A549 (cell line): ENCODE measurements around the gene PTPN1. TPM values are rescaled to one million over a fixed set of nuclear protein-coding genes. Genes with fewer than 3 reads are reported as not detected.

Experiments used
- ATAC-seq, 2 experiments: fragments of 200-7000 bp in 1 of 2; fragments of >200 bp in 1 of 2; cut with Nextera tagmentation in 1 of 2; cut with Tn5 transposase in 1 of 2; 3 replicates each; pipeline versions ENCODE4 v1.8.0 to v1.9.1; 2018 to 2020; ENCODE audit warnings: mild to moderate bottlenecking in 1 of 2, moderate library complexity in 1 of 2
- CTCF ChIA-PET: fragments of 300-600 bp; sonication (Branson Sonifier 250); formaldehyde crosslinking; extraction: SDS; loops from one replicate; lab custom pipeline; 2021; ENCODE audit warnings: antibody characterized with exemption, inconsistent platforms; lab: Yijun Ruan, JAX
- POLR2A ChIA-PET: fragments of 350-600 bp; formaldehyde crosslinking; extraction: SDS; loops from one replicate; lab custom pipeline; 2021; ENCODE audit warnings: antibody characterized with exemption, inconsistent platforms; lab: Yijun Ruan, JAX
- DNase-seq, 2 experiments: peaks; one replicate each; pipeline versions ENCODE4 v3.0.0 to v3.0.0-alpha.2; 2011 to 2016; ENCODE audit warnings: low read depth in 1 of 2, low spot score in 1 of 2
- FAIRE-seq: peaks from 2 replicates; lab custom pipeline; 2011; peaks lifted over from hg19 to GRCh38; lab: Jason Lieb, UNC
- H3K27ac ChIP-seq, 2 experiments: fragments of >200 bp; sonication (Bioruptor Twin); formaldehyde crosslinking; 3 replicates each; pipeline ENCODE4 v1.5.1; 2016 to 2017
- H3K4me1 ChIP-seq: fragments of >200 bp; sonication (Bioruptor Twin); formaldehyde crosslinking; 3 replicates; pipeline ENCODE4 v1.6.1; 2016
- H3K4me2 ChIP-seq: fragments of >200 bp; sonication (Bioruptor Twin); formaldehyde crosslinking; 3 replicates; pipeline ENCODE4 v1.6.1; 2016
- H3K4me3 ChIP-seq: fragments of >200 bp; sonication (Bioruptor Twin); formaldehyde crosslinking; 3 replicates; pipeline ENCODE4 v1.5.1; 2016
- H3K9me3 ChIP-seq: fragments of >200 bp; sonication (Bioruptor Twin); formaldehyde crosslinking; 3 replicates; pipeline ENCODE4 v1.6.1; 2016
- BHLHE40 ChIP-seq: IDR thresholded peaks from 2 replicates; pipeline ENCODE4 v1.6.1; 2012; ENCODE audit warnings: low read depth, low read length, inconsistent platforms
- CBX2 ChIP-seq: fragments of 200-600 bp; sonication (generic); IDR thresholded peaks from 2 replicates; pipeline ENCODE4 v1.6.1; 2016; ENCODE audit warnings: low read depth, mild to moderate bottlenecking, borderline replicate concordance
- CBX8 ChIP-seq: fragments of 200-600 bp; sonication (generic); IDR thresholded peaks from 2 replicates; pipeline ENCODE4 v1.6.1; 2016
- CHD2 ChIP-seq: fragments of 150-350 bp; IDR thresholded peaks from 2 replicates; pipeline ENCODE4 v1.6.1; 2014; ENCODE audit warnings: low read length; ENCODE audit not compliant: partially characterized antibody
- CHD4 ChIP-seq: fragments of 200-600 bp; sonication (generic); IDR thresholded peaks from 2 replicates; pipeline ENCODE4 v1.6.1; 2016; ENCODE audit warnings: antibody characterized with exemption, mild to moderate bottlenecking, borderline replicate concordance
- FOSL2 ChIP-seq, 2 experiments: fragments of 450-650 bp in 1 of 2; fragments of >200 bp in 1 of 2; sonication (Bioruptor Twin) in 1 of 2; formaldehyde crosslinking; IDR thresholded peaks; 2 replicates each; pipeline versions ENCODE4 v1.5.0 to v1.6.1; 2016 to 2020; ENCODE audit warnings: mild to moderate bottlenecking in 1 of 2, moderate library complexity in 1 of 2
- FOXS1 ChIP-seq: fragments of 250-450 bp; sonication (Bioruptor Pico); IDR thresholded peaks from 2 replicates; pipeline ENCODE4 v1.5.0; 2020; ENCODE audit warnings: mild to moderate bottlenecking, moderate library complexity
- GATA3 ChIP-seq: IDR thresholded peaks from 2 replicates; pipeline ENCODE4 v1.6.1; 2012; ENCODE audit warnings: borderline replicate concordance
- HDAC2 ChIP-seq: fragments of 200-600 bp; sonication (generic); IDR thresholded peaks from 2 replicates; pipeline ENCODE4 v1.6.1; 2016
- HEYL ChIP-seq: fragments of 250-450 bp; sonication (Bioruptor Pico); IDR thresholded peaks from 2 replicates; pipeline ENCODE4 v1.8.0; 2021; ENCODE audit warnings: mild to moderate bottlenecking, moderate library complexity
- JUNB ChIP-seq: fragments of >200 bp; sonication (Bioruptor Twin); formaldehyde crosslinking; IDR thresholded peaks from 2 replicates; pipeline ENCODE4 v1.6.1; 2016
- KDM1A ChIP-seq: fragments of 200-600 bp; sonication (generic); IDR thresholded peaks from 2 replicates; pipeline ENCODE4 v1.6.1; 2016; ENCODE audit warnings: low read depth, mild to moderate bottlenecking
- KDM5A ChIP-seq: fragments of 200-600 bp; sonication (generic); IDR thresholded peaks from 2 replicates; pipeline ENCODE4 v1.6.1; 2016; ENCODE audit warnings: antibody characterized with exemption, mild to moderate bottlenecking
- NPAS2 ChIP-seq: fragments of 250-450 bp; sonication (Bioruptor Pico); IDR thresholded peaks from 2 replicates; pipeline ENCODE4 v1.8.0; 2022; ENCODE audit warnings: mild to moderate bottlenecking, moderate library complexity, borderline replicate concordance
- PHF8 ChIP-seq: fragments of 200-600 bp; sonication (generic); IDR thresholded peaks from 2 replicates; pipeline ENCODE4 v1.6.1; 2016; ENCODE audit warnings: low read depth, mild to moderate bottlenecking, antibody characterized with exemption, moderate library complexity, borderline replicate concordance
- POLR2AphosphoS2 ChIP-seq: conservative IDR thresholded peaks from 2 replicates; pipeline ENCODE4 v1.6.1; 2012; ENCODE audit warnings: low read length, improper control_type of control experiment, inconsistent platforms
- RCOR1 ChIP-seq: fragments of 150-350 bp; IDR thresholded peaks from 2 replicates; pipeline ENCODE4 v1.6.1; 2014; ENCODE audit warnings: antibody characterized with exemption, low read length, low read depth
- RFX5 ChIP-seq: fragments of 450-650 bp; IDR thresholded peaks from 2 replicates; pipeline ENCODE4 v1.7.1; 2014; ENCODE audit warnings: antibody characterized with exemption, mild to moderate bottlenecking, moderate library complexity
- TFCP2L1 ChIP-seq: fragments of 250-450 bp; sonication (Bioruptor Pico); IDR thresholded peaks from 2 replicates; pipeline ENCODE4 v1.5.0; 2021; ENCODE audit warnings: mild to moderate bottlenecking
- TP53 ChIP-seq: fragments of 250-450 bp; sonication (Bioruptor Pico); IDR thresholded peaks from 2 replicates; pipeline ENCODE4 v1.5.0; 2021; ENCODE audit warnings: mild to moderate bottlenecking, moderate library complexity
- ZFP36 ChIP-seq: fragments of 450-650 bp; IDR thresholded peaks from 2 replicates; pipeline ENCODE4 v1.6.1; 2014; ENCODE audit warnings: borderline replicate concordance; ENCODE audit not compliant: partially characterized antibody
- ZNF302 ChIP-seq: fragments of 250-450 bp; sonication (Bioruptor Pico); IDR thresholded peaks from 2 replicates; pipeline ENCODE4 v1.9.0; 2021; ENCODE audit warnings: inconsistent platforms, mild to moderate bottlenecking, moderate library complexity
- WGBS: methylation state at CpG from one replicate; pipeline ENCODE4 v1.1.6; 2017; ENCODE audit errors: missing lambda C conversion rate; 5-methylcytosine and 5-hydroxymethylcytosine counted together
- polyA plus RNA-seq, 4 experiments: library from polyadenylated mRNA; depleted of rRNA in 3 of 4; stranded (reverse); fragments of >200 nt; fragmentation: RNase III in 1 of 4; extraction: RNeasy Plus Mini Kit Qiagen cat#74134 plus additional on column Dnase treatment in 1 of 4; gene quantifications; 2 replicates in 3 of 4; 3 replicates in 1 of 4; pipeline ENCODE4 v1.2.3, GENCODE V29; 2011 to 2017
- TF ChIP-seq, protein P1 (sequence below): fragments of 150-350 bp; IDR thresholded peaks from 2 replicates; pipeline ENCODE4 v1.6.1; 2014; ENCODE audit warnings: low read depth, mild to moderate bottlenecking, low read length
- TF ChIP-seq, protein P2 (sequence below): IDR thresholded peaks from 2 replicates; pipeline ENCODE4 v1.6.1; 2012

PTPN1 gene
- polyA plus RNA-seq, 2 of the 4 experiments (the other 2 are of a cell fraction), result 23.2 to 24.3 TPM

DNA sequence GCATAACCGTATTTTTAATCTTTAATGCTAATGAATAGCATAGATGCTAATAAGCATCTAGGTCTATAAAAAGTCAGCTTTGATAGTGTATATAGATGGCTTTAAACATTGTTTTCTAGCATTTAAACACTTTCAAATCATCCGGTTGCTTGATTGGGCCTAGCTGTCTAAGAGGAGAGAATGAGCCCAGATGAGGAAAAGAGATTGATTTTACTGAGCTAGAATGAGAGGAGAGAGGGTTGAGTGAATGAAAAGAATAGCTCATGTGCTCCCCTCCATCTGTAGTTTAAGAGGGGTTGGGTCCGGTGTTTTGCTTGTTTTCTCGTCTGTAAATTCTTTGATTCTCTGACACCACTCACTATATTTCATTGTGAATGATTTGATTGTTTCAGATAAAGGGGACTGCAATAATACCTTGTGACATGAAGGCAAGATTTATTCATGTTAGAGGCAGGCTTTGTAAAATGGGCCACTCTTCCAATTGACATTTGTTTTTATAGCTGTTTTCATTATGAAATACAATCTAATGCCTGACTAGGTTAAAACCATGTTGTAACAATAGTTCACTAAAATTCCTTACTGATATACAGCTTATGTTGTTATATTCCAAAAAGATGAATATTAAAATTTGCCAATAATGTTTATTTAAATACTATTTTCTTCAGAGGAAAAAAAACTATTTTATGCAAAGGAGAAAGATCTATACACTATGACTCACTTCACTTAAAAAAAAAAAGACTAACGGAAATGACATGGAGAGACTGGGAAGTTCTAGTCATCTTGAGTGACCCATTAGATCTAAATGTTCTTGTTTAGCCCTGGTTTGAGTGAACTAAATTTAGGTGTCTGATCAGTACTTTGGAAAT lies 3.2 kb downstream of the PTPN1 start:
- ChIA-PET POLR2A (no interaction called here), CTCF (interaction anchor here (0.6 to 2.0 kb wide), 12 partner anchors 12 to 334 kb away, joined by 3 to 6 read pairs (median 3); no protein-coding TSS in a partner anchor)
- no peak for FAIRE-seq
- 82% methylated on average over 5 of the region's 5 CpGs for WGBS
- no peak overlapping the region for H3K27ac ChIP-seq
- H3K4me3 ChIP-seq, result no peak overlapping the region
- no peak for DNase-seq
- peaks cover 36% of the 10 kb centered on the region for H3K4me1 ChIP-seq
- no peak for ATAC-seq
- TF ChIP-seq HDAC2 (no peak), HEYL (CRISPR knock-in tag) (no peak), CBX8 (no peak), JUNB (no peak), CBX2 (no peak), TFCP2L1 (CRISPR knock-in tag) (no peak), ZNF302 (CRISPR knock-in tag) (no peak), ZFP36 (no peak), NPAS2 (CRISPR knock-in tag) (no peak), KDM5A (no peak), KDM1A (no peak)
- TF ChIP-seq, protein P1, sequence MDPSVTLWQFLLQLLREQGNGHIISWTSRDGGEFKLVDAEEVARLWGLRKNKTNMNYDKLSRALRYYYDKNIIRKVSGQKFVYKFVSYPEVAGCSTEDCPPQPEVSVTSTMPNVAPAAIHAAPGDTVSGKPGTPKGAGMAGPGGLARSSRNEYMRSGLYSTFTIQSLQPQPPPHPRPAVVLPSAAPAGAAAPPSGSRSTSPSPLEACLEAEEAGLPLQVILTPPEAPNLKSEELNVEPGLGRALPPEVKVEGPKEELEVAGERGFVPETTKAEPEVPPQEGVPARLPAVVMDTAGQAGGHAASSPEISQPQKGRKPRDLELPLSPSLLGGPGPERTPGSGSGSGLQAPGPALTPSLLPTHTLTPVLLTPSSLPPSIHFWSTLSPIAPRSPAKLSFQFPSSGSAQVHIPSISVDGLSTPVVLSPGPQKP, result no peak
- H3K4me2 ChIP-seq, result peak overlapping the region; percentile 100; the same call in 1 of the 3 replicates
- H3K9me3 ChIP-seq, result no peaks in the 10 kb centered on the region

DNA sequence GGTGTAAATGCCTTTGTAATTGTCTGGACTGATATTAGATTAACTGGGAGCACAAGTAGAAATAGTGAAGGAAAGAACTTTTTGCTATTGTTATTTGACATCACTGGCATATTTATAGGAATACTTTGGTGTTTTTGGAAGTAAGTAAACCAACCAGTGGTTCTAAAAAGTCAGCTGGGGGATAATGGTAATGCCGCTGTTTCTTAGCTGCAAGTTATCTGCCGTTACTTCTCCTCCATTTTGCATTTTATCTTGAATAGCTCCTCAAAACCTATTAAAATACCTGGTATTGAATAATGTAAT lies 3.8 kb downstream of the PTPN1 start:
- no peak for TF ChIP-seq POLR2AphosphoS2
- no peak for TF ChIP-seq RFX5
- no peak for TF ChIP-seq CHD4
- TF ChIP-seq TP53 (CRISPR knock-in tag), result no peak
- no peak for TF ChIP-seq PHF8
- TF ChIP-seq, protein P2, sequence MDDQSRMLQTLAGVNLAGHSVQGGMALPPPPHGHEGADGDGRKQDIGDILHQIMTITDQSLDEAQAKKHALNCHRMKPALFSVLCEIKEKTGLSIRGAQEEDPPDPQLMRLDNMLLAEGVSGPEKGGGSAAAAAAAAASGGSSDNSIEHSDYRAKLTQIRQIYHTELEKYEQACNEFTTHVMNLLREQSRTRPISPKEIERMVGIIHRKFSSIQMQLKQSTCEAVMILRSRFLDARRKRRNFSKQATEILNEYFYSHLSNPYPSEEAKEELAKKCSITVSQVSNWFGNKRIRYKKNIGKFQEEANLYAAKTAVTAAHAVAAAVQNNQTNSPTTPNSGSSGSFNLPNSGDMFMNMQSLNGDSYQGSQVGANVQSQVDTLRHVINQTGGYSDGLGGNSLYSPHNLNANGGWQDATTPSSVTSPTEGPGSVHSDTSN, result no peak
- no peak for TF ChIP-seq RCOR1
- no peak for TF ChIP-seq FOSL2 (IDR thresholded peaks at IDR 0.05)
- no peak for TF ChIP-seq FOSL2 (CRISPR knock-in tag; IDR thresholded peaks at IDR 0.05)
- TF ChIP-seq GATA3, result no peak
- TF ChIP-seq FOXS1 (CRISPR knock-in tag), result no peak
- TF ChIP-seq CBX2, result no peak
- TF ChIP-seq CHD2, result no peak
- TF ChIP-seq BHLHE40, result no peak
- Histone ChIP-seq H3K4me2 (no peak overlapping the region; the same call in 2 of the 3 replicates), H3K4me1 (peaks cover 36% of the 10 kb centered on the region), H3K27ac (no peak overlapping the region), H3K9me3 (no peaks in the 10 kb centered on the region), H3K4me3 (no peak overlapping the region)
- ChIA-PET CTCF (interaction anchor here (0.6 to 1.4 kb wide), 5 partner anchors 11 to 65 kb away, joined by 3 to 4 read pairs (median 3); no protein-coding TSS in a partner anchor), POLR2A (no interaction called here)
- ATAC-seq (no peak), FAIRE-seq (no peak), DNase-seq (no peak)
- 93% methylated on average over 2 of the region's 2 CpGs for WGBS
